Mesendoderm (in vitro differentiated cells): ENCODE measurements around the gene TCF7L2.
A peak's percentile ranks its signal among the peaks of the same experiment; 100 is the strongest.

Experiments
- DNase-seq: peaks from one replicate; pipeline ENCODE4 v3.0.0; 2013
- H2AK5ac ChIP-seq: 2 replicates; pipeline ENCODE4 v1.6.1; 2013; ENCODE audit warnings: low read length, inconsistent platforms
- H2BK120ac ChIP-seq: 2 replicates; pipeline ENCODE4 v1.6.1; 2013; ENCODE audit warnings: low read depth, mild to moderate bottlenecking, low read length, moderate library complexity, mixed read lengths
- H2BK15ac ChIP-seq: replicated peaks from 2 replicates; pipeline ENCODE4 v1.6.1; 2013; ENCODE audit warnings: low read depth, mild to moderate bottlenecking, moderate library complexity
- H2BK5ac ChIP-seq: 2 replicates; pipeline ENCODE4 v1.6.1; 2013; ENCODE audit warnings: low read length, inconsistent platforms
- H3K18ac ChIP-seq: 2 replicates; pipeline ENCODE4 v1.6.1; 2013; ENCODE audit warnings: mild to moderate bottlenecking, low read length, mixed read lengths
- H3K23ac ChIP-seq: one replicate; pipeline ENCODE4 v1.6.1; 2013; ENCODE audit warnings: low read length
- H3K27ac ChIP-seq: 2 replicates; pipeline ENCODE4 v1.5.1; 2013; ENCODE audit warnings: low read depth, mild to moderate bottlenecking, inconsistent platforms, low read length, moderate library complexity
- H3K27me3 ChIP-seq: 2 replicates; pipeline ENCODE4 v1.6.1; 2013; ENCODE audit warnings: low read length, control low read depth, mild to moderate bottlenecking, inconsistent platforms; ENCODE audit not compliant: insufficient read depth, poor library complexity
- H3K36me3 ChIP-seq: 2 replicates; pipeline ENCODE4 v1.6.1; 2013; ENCODE audit warnings: low read length, inconsistent platforms; ENCODE audit not compliant: control insufficient read depth, insufficient read depth
- H3K4ac ChIP-seq: one replicate; pipeline ENCODE4 v1.6.1; 2013; ENCODE audit warnings: low read depth, mild to moderate bottlenecking, low read length, moderate library complexity
- H3K4me1 ChIP-seq: 2 replicates; pipeline ENCODE4 v1.6.1; 2013; ENCODE audit warnings: low read depth, low read length, inconsistent platforms; ENCODE audit not compliant: control insufficient read depth
- H3K4me2 ChIP-seq: 2 replicates; pipeline ENCODE4 v1.6.1; 2013; ENCODE audit warnings: low read length
- H3K4me3 ChIP-seq: 2 replicates; pipeline ENCODE4 v1.5.1; 2013; ENCODE audit warnings: mild to moderate bottlenecking, low read length
- H3K56ac ChIP-seq: one replicate; pipeline ENCODE4 v1.6.1; 2013; ENCODE audit warnings: low read length
- H3K79me1 ChIP-seq: 2 replicates; pipeline ENCODE4 v1.6.1; 2013; ENCODE audit warnings: low read length, inconsistent platforms
- H3K79me2 ChIP-seq: 2 replicates; pipeline ENCODE4 v1.6.1; 2013; ENCODE audit warnings: mild to moderate bottlenecking, low read length; ENCODE audit not compliant: control insufficient read depth, insufficient read depth
- H3K9ac ChIP-seq: 2 replicates; pipeline ENCODE4 v1.6.1; 2013; ENCODE audit warnings: low read length, inconsistent platforms
- H4K5ac ChIP-seq: one replicate; pipeline ENCODE4 v1.6.1; 2013; ENCODE audit warnings: low read length
- H4K8ac ChIP-seq: one replicate; pipeline ENCODE4 v1.6.1; 2013; ENCODE audit warnings: low read depth, mild to moderate bottlenecking, control low read depth, low read length, moderate library complexity
- WGBS: extraction: QIAGEN DNeasy Blood & Tissue Kit; methylation state at CpG from one replicate; pipeline ENCODE4 v1.1.7; 2013; ENCODE audit warnings: low lambda C conversion rate, missing lambda C conversion rate; ENCODE audit not compliant: insufficient coverage; ENCODE audit errors: extremely low coverage; 5-methylcytosine and 5-hydroxymethylcytosine counted together

The TCF7L2 gene

DNA sequence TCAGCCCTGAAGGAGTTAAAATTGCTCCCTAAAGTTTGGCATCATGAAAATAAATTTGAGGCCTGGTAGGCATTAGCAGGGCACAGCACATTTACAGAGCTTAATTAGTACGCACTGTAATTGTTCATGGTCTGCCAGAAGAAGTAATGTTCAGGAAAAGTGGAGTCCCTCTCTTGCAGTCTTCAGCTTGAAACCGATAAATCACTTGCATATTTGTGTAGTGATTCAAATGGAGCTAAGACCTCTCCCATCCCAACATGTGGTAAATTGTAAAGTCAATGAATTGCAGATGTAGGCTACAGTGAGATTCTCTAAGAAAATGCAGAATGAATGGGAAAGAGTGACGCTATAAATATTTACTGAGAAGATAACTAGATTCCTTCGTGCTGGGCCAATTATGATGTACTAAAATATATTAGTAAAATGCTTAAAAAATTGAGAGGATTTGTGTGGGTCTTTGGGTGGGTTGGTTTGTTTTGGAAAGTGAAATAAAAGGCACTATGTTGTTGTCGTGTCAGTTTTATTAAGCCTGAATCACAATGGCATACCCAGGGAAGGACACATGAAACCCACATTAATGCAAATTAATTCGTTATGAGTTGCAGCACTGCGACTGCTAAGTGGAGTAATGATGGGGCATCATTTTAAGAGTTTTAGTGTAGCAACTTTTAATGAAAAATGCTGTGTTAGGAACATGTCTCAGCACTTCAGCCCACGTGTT lies 8.4 kb downstream of the TCF7L2 start:
- Histone ChIP-seq H3K27ac (peak overlapping the region; percentile 92), H3K9ac (peak overlapping the region; percentile 40), H3K27me3 (no peaks in the 10 kb centered on the region), H3K79me2 (peaks cover 30% of the 10 kb centered on the region), H3K4me1 (peaks cover 38% of the 10 kb centered on the region), H4K5ac (no peak overlapping the region), H2BK120ac (peak overlapping the region; percentile 1), H3K79me1 (no peaks in the 10 kb centered on the region), H2BK5ac (peak overlapping the region; percentile 25), H3K56ac (peak overlapping the region; percentile 66), H3K4ac (peak overlapping the region; percentile 87), H3K36me3 (no peaks in the 10 kb centered on the region), H2AK5ac (no peak overlapping the region), H4K8ac (peak overlapping the region; percentile 39), H3K18ac (peak overlapping the region; percentile 95), H3K4me2 (no peak overlapping the region), H3K23ac (no peak overlapping the region), H3K4me3 (no peak overlapping the region), H2BK15ac (peak overlapping the region; percentile 92)
- DNase-seq, result peak; percentile 83
- WGBS, result 100% methylated on average over 1 of the region's 8 CpGs

DNA sequence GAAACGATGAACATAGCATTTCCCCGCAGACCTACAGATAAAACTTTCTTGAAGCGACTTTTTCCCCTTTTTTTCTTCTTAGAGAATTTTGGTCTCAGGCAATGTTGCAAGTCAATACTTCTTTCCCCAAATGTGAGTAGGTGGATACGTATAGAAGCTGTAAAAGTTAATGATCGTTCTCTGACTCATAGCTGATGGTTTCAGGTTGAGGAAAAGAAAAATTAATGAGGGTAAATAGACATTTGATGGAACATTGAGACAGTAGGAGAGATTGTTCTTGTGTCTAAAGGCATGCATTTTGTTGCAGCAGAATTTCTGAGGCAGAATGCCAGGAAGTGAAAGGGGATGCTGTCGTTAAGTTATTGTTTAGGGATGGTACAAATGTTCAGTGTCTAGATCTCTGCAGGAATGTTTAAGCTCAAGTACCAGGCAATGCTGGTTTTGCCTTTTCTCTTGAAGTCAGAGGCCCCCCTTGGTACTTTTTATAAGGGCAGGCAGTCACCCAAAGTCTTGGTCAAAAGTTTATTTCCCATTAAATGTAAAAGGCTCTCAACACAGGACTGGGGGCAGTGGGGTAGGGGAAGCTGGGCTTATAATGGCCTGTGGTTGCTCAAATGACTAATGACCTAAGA lies 9.3 kb downstream of the TCF7L2 start:
- Histone ChIP-seq H3K4me1 (peaks cover 40% of the 10 kb centered on the region), H4K8ac (peak overlapping the region; percentile 3), H3K36me3 (no peaks in the 10 kb centered on the region), H3K27me3 (no peaks in the 10 kb centered on the region), H3K23ac (no peak overlapping the region), H3K79me1 (peaks cover 5% of the 10 kb centered on the region), H2BK5ac (no peak overlapping the region), H3K4me2 (no peak overlapping the region), H3K9ac (no peak overlapping the region), H2BK15ac (peak overlapping the region; percentile 36), H3K79me2 (peaks cover 30% of the 10 kb centered on the region), H3K56ac (no peak overlapping the region), H2BK120ac (no peak overlapping the region), H3K4ac (no peak overlapping the region), H3K4me3 (no peak overlapping the region), H4K5ac (no peak overlapping the region), H2AK5ac (peak overlapping the region; percentile 6), H3K27ac (no peak overlapping the region), H3K18ac (peak overlapping the region; percentile 16)
- WGBS, result no CpG with 5 or more reads among the region's 6 CpGs
- DNase-seq, result no peak

DNA sequence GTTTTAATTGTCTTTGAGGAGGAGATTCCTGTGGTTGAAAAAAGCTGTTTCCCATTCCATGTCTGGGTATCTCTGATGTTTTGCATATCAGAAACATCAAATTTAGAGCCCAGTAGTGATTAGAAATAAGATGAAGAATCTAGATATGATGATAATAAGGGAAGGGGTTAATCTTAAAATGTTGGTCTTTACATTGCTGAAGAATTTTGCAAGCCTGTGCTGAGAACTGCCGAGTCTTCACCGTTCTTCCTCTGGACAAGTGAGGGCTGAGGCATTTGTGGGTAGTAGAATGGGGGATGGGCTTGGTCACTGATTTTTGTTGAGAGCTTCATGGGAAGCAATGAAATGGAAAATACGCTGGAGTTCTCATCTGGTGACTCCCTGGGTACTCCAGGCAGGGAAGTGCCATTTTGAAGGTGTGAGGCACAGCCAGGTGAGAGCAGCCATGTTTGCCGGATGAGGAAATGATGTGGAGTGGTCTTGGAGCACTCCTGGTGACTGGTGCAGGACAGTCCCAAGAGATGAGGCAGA lies 10.2 kb downstream of the TCF7L2 start:
- peaks cover 9% of the 10 kb centered on the region for H3K79me1 ChIP-seq
- peak; percentile 74 for DNase-seq
- no peak overlapping the region for H3K4ac ChIP-seq
- H3K18ac ChIP-seq, result peak overlapping the region; percentile 75
- H4K8ac ChIP-seq, result peak overlapping the region; percentile 95
- H3K79me2 ChIP-seq, result peaks cover 37% of the 10 kb centered on the region
- H3K4me2 ChIP-seq, result no peak overlapping the region
- no peak overlapping the region for H3K9ac ChIP-seq
- H4K5ac ChIP-seq, result no peak overlapping the region
- H3K36me3 ChIP-seq, result no peaks in the 10 kb centered on the region
- no peak overlapping the region for H3K27ac ChIP-seq
- no peak overlapping the region for H3K23ac ChIP-seq
- H2BK15ac ChIP-seq, result no peak overlapping the region
- H3K4me1 ChIP-seq, result peaks cover 40% of the 10 kb centered on the region
- no peak overlapping the region for H2BK5ac ChIP-seq
- no peak overlapping the region for H2BK120ac ChIP-seq
- WGBS, result no CpG with 5 or more reads among the region's 4 CpGs
- H2AK5ac ChIP-seq, result no peak overlapping the region
- H3K27me3 ChIP-seq, result no peaks in the 10 kb centered on the region
- peak overlapping the region; percentile 30 for H3K56ac ChIP-seq
- no peak overlapping the region for H3K4me3 ChIP-seq

- H3K4ac ChIP-seq, result peak overlapping the region; percentile 43
- peaks cover 12% of the 10 kb centered on the region for H3K79me1 ChIP-seq
- no peak overlapping the region for H3K9ac ChIP-seq
- no peak overlapping the region for H2BK5ac ChIP-seq
- H3K27ac ChIP-seq, result no peak overlapping the region
- H2BK15ac ChIP-seq, result no peak overlapping the region
- 100% methylated on average over 4 of the region's 8 CpGs for WGBS
- peaks cover 32% of the 10 kb centered on the region for H3K4me1 ChIP-seq
- H3K36me3 ChIP-seq, result no peaks in the 10 kb centered on the region
- no peak for DNase-seq
- H3K4me3 ChIP-seq, result no peak overlapping the region
- H2AK5ac ChIP-seq, result no peak overlapping the region
- H3K27me3 ChIP-seq, result no peaks in the 10 kb centered on the region
- H3K79me2 ChIP-seq, result peaks cover 44% of the 10 kb centered on the region
- H3K56ac ChIP-seq, result no peak overlapping the region
- no peak overlapping the region for H2BK120ac ChIP-seq
- no peak overlapping the region for H4K5ac ChIP-seq
- no peak overlapping the region for H3K23ac ChIP-seq
- H4K8ac ChIP-seq, result no peak overlapping the region
- H3K4me2 ChIP-seq, result no peak overlapping the region
- H3K18ac ChIP-seq, result peak overlapping the region; percentile 92
These were observed 11.6 kb downstream of the TCF7L2 start for GRCh38 chr10:112961609-112962008.

GRCh38 chr10:112962343-112962742 lies 12.3 kb downstream of the TCF7L2 start:
- Histone ChIP-seq H2BK15ac (no peak overlapping the region), H3K4me2 (no peak overlapping the region), H2BK5ac (no peak overlapping the region), H3K79me2 (peaks cover 51% of the 10 kb centered on the region), H3K79me1 (peaks cover 14% of the 10 kb centered on the region), H3K36me3 (no peaks in the 10 kb centered on the region), H2AK5ac (no peak overlapping the region), H3K23ac (no peak overlapping the region), H3K4me3 (no peak overlapping the region), H3K27me3 (no peaks in the 10 kb centered on the region), H3K18ac (peak overlapping the region; percentile 88), H3K56ac (no peak overlapping the region), H4K8ac (no peak overlapping the region), H3K27ac (no peak overlapping the region), H3K4ac (no peak overlapping the region), H3K4me1 (peaks cover 31% of the 10 kb centered on the region), H4K5ac (no peak overlapping the region), H3K9ac (no peak overlapping the region), H2BK120ac (no peak overlapping the region)
- WGBS, result no CpG with 5 or more reads among the region's 4 CpGs
- DNase-seq, result no peak
